ENCODE results near the gene ZC2HC1B.

Gene ZC2HC1B

DNA sequence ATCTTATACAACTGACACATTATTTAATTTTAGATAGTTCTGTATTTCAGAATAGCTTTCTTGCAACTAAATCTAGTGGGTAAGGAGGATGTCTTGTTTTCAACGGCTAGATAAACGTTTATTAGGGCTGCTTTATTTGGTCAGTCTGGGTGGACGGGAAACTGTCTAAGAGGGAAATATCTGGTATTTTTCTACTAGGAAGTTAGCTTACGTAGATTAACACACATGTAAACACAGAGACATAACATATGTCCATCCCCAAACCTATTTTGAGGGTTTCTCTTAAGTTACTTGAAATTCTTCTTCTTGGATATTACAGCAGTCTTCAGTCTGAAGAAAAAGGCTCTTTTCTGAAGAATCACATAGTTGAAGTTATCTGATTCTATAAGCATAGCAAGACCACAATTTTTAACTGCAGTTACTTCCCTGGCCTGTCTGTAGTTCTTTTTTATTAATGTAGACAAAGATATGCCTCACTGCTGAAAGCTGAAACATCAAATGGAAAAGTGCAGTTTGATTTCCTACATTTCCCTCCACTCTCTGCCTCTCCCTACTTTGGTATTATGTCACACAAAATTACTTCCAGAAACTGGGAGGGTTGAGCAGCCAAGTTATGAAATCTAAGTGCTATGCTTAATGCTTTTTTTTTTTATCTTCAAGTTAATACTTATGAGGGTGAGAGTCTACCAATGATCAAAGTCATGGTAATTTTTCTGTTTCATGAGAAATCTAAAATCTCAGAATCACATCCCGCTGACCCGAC lies 106.4 kb downstream of the ZC2HC1B start:
- H3K4me3 ChIP-seq, result no peak overlapping the region
- TF ChIP-seq, protein P1, sequence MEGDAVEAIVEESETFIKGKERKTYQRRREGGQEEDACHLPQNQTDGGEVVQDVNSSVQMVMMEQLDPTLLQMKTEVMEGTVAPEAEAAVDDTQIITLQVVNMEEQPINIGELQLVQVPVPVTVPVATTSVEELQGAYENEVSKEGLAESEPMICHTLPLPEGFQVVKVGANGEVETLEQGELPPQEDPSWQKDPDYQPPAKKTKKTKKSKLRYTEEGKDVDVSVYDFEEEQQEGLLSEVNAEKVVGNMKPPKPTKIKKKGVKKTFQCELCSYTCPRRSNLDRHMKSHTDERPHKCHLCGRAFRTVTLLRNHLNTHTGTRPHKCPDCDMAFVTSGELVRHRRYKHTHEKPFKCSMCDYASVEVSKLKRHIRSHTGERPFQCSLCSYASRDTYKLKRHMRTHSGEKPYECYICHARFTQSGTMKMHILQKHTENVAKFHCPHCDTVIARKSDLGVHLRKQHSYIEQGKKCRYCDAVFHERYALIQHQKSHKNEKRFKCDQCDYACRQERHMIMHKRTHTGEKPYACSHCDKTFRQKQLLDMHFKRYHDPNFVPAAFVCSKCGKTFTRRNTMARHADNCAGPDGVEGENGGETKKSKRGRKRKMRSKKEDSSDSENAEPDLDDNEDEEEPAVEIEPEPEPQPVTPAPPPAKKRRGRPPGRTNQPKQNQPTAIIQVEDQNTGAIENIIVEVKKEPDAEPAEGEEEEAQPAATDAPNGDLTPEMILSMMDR (IDR thresholded peaks at IDR 0.05), result no peak
- H3K27ac ChIP-seq, result no peak overlapping the region
- DNase-seq (ENCODE audit: low spot score), result no peak

DNA sequence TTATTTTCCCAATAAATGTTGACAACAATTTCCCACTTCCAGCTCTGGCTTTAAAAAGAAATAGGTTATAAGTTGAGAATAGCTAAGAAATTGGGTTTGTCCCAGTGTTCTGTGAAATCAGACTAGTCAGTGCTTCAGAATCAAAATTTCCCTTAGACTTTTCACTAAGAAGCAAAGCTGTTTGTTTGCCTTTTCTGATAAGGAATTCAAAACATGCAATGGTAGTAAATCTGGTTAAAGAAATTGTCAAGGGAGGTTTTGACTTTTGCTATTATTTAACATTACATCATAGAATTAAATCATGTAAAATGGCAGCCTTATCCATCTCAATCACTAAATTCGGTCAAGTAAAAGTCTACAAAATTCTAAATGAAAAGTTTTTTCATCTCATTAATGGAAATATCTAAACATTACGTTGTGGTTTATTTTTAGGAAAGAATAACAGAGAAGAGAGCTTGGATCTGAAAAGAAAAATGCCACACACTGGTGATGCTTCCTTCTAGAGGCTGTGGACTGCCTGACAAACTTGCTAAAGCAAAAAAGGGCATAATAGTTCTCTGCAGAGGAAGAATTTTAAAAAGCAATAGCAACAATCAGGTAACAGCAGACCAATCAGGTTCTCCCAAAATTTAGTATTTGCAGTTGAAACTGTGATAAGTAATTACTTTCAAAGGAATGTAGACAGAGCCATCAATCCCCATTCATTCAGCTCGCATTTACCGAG lies 107.4 kb downstream of the ZC2HC1B start:
- DNase-seq (ENCODE audit: low spot score), result no peak
- peak overlapping the region in 1 of 2 donors; percentile 14 for H3K27ac ChIP-seq
- TF ChIP-seq, protein P1 (IDR thresholded peaks at IDR 0.05), result no peak
- H3K4me3 ChIP-seq, result no peak overlapping the region

DNA sequence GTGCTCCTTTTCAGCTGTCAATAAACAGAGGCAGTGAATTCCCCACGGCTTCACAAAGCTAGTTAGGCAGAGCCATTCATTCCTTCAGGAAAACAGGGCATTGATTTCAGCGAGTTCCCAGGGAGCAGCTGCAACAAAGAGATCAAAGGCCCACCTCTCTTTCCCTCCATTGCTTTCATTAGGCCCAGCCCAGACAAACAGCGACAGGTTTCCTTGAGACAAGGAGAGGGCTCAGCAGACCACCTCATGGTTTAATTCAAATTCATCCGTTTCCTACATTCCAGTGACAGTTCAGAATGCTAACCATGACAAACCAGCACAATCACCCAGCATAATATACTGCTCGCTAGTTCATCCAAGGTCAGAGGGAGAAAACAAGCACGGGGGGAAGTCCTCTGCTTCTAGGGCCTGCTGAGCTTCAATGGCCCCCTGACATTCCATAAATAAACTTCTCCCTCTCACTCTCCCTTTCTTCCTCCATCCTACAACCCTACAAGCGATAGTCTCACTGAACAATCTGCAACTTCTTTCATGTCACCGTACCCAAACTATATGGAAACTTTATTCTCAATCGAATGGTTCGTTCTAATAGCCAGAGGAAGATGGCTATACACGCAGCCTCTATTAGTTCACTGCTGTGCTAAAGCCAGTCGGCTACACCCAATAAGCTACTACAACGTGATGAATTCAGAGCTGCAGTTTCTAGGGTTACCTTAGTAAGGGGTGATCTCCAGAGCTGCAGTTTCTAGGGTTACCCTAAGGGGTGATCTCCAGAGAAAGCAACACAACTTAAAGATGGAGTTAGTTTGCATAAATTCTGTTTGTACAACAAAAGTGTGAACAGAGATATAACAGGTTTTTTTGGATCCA lies 109.1 kb downstream of the ZC2HC1B start:
- TF ChIP-seq, protein P1 (IDR thresholded peaks at IDR 0.05), result no peak
- Histone ChIP-seq H3K27ac (no peak overlapping the region), H3K4me3 (no peak overlapping the region)
- no peak for DNase-seq (ENCODE audit: low spot score)

DNA sequence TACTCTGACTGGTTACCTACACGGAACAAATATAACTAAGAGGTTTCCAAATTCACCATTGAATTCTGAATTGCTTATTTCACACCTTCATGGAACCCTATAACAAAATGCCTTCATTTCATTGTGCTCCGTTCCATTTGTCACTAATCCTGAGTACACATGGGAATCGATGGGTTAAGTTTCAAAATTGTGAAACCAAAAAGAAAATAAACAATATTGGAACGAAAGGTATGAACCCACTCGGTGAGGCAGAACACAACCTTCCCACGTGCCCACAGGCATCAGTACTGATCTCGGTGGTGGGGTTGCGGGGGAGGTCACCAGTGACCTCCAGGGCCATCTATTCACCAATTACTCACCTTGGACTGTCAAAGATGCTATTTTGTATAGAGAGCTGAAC lies 109.8 kb downstream of the ZC2HC1B start:
- H3K27ac ChIP-seq, result no peak overlapping the region
- no peak for DNase-seq (ENCODE audit: low spot score)
- H3K4me3 ChIP-seq, result no peak overlapping the region
- TF ChIP-seq, protein P1 (IDR thresholded peaks at IDR 0.05), result no peak

DNA sequence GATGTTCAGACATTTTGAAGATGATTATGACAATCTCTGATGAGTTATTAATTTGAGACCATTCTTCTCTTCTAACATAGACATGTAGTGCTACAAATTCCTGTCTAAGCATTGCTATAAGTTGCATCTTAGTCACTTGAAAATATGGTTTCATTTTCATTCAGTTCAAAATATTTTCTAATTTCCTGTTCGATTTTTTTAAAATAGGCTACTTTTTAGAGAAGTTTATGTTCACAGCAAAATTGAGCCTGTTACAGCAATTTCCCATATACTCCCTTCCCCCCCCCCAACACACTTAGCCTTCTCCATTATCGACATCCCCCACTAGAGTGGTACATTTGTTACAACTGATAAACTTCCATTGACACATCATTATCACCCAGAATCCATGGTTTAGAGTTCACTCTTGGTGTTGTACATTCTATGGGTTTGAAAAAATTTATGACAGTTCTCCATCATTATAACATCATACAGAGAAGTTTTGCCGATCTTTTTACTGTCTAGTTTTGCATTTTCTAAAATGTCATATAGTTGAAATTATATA lies 112.6 kb downstream of the ZC2HC1B start:
- TF ChIP-seq, protein P1 (IDR thresholded peaks at IDR 0.05), result no peak
- no peak overlapping the region for H3K4me3 ChIP-seq
- H3K27ac ChIP-seq, result no peak overlapping the region
- DNase-seq (ENCODE audit: low spot score), result no peak

DNA sequence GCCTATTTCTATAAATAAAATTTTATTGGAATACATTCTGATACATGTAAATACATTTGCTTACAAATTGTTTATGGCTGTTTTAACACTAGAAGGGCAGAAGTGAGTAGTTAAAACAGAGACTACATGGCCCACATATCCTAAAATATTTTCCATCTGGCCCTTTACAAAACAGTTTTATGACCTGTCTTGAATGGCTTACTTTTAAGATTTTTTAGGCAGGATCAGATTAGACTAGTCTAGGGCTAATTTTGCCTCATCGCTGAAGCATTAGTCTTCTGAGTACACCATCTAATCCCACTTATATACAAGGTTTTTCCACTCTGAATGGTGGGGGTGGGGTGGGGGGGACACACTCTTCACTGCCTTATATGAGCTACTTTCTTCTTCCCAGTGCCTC lies 116.6 kb downstream of the ZC2HC1B start:
- no peak overlapping the region for H3K27ac ChIP-seq
- DNase-seq (ENCODE audit: low spot score), result no peak
- TF ChIP-seq, protein P1 (IDR thresholded peaks at IDR 0.05), result no peak
- H3K4me3 ChIP-seq, result no peak overlapping the region
